Hepatocyte (in vitro differentiated cells): ENCODE measurements around the gene NEK9.

Source experiments
- CTCF ChIP-seq: fragments of 200-600 bp; sonication (generic); IDR thresholded peaks from 2 replicates; pipeline ENCODE4 v1.5.1; 2016; ENCODE audit warnings: antibody characterized with exemption, mild to moderate bottlenecking; ENCODE audit not compliant: poor library complexity
- EZH2 ChIP-seq: fragments of 200-600 bp; sonication (generic); IDR thresholded peaks from 2 replicates; pipeline ENCODE4 v1.6.1; 2016; ENCODE audit warnings: antibody characterized with exemption, mild to moderate bottlenecking, borderline replicate concordance
- EZH2phosphoT487 ChIP-seq: fragments of 200-600 bp; sonication (generic); IDR thresholded peaks from one replicate; pipeline ENCODE4 v1.6.1; 2018; ENCODE audit warnings: antibody characterized with exemption, mild to moderate bottlenecking, low read depth, moderate library complexity; ENCODE audit not compliant: unreplicated experiment, severe bottlenecking

GRCh38 chr14:75088566-75089373 is 38.1 kb downstream of the NEK9 start:
- TF ChIP-seq EZH2 (no peak), CTCF (peak; percentile 86), EZH2phosphoT487 (no peak)
